Osteoblast (primary cell): ENCODE measurements around the gene ZNF140. TPM values are rescaled to one million over a fixed set of nuclear protein-coding genes. Genes with fewer than 3 reads are reported as not detected.

Source experiments
- DNase-seq: peaks from one replicate; pipeline ENCODE4 v3.0.0; 2011; ENCODE audit warnings: low spot score, mixed read lengths; ENCODE audit not compliant: insufficient read length; ENCODE audit errors: missing footprints
- H2AFZ ChIP-seq: 2 replicates; pipeline ENCODE4 v1.6.0; 2011; ENCODE audit warnings: mild to moderate bottlenecking, low read length
- H3K27ac ChIP-seq: 2 replicates; pipeline ENCODE4 v1.5.1; 2011; ENCODE audit warnings: mild to moderate bottlenecking, low read depth, low read length, moderate library complexity
- H3K27me3 ChIP-seq: 2 replicates; pipeline ENCODE4 v1.6.0; 2012; ENCODE audit warnings: mild to moderate bottlenecking, control low read depth, inconsistent platforms, low read length, moderate library complexity; ENCODE audit not compliant: insufficient read depth
- H3K36me3 ChIP-seq: 2 replicates; pipeline ENCODE4 v1.5.1; 2011; ENCODE audit warnings: mild to moderate bottlenecking, low read length, control low read depth, moderate library complexity; ENCODE audit not compliant: insufficient read depth
- H3K4me1 ChIP-seq: 2 replicates; pipeline ENCODE4 v1.5.1; 2011; ENCODE audit warnings: mild to moderate bottlenecking, low read length, control low read depth, moderate library complexity; ENCODE audit not compliant: insufficient read depth
- H3K4me2 ChIP-seq: 2 replicates; pipeline ENCODE4 v1.6.0; 2011; ENCODE audit warnings: mild to moderate bottlenecking, low read length; ENCODE audit not compliant: insufficient read depth
- H3K4me3 ChIP-seq: fragments of 200-600 bp; sonication (generic); 3 replicates; pipeline ENCODE4 v1.5.1; 2012; ENCODE audit warnings: mild to moderate bottlenecking, low read length, inconsistent platforms; ENCODE audit not compliant: insufficient read depth
- H3K79me2 ChIP-seq: 2 replicates; pipeline ENCODE4 v1.6.0; 2012; ENCODE audit warnings: mild to moderate bottlenecking, low read length, control low read depth, inconsistent platforms; ENCODE audit not compliant: insufficient read depth
- H3K9me3 ChIP-seq: 2 replicates; pipeline ENCODE4 v1.5.1; 2011; ENCODE audit warnings: low read depth, low read length, control low read depth
- H4K20me1 ChIP-seq: 2 replicates; pipeline ENCODE4 v1.6.0; 2012; ENCODE audit warnings: mild to moderate bottlenecking, low read length, control low read depth; ENCODE audit not compliant: insufficient read depth
- total RNA-seq: library from RNA; depleted of rRNA; stranded (reverse); fragments of >200 nt; gene quantifications from 2 replicates; pipeline ENCODE4 v1.2.3, GENCODE V29; 2012
- TF ChIP-seq, protein P1 (sequence below): IDR thresholded peaks from 2 replicates; pipeline ENCODE4 v1.5.1; 2011; ENCODE audit warnings: mild to moderate bottlenecking, low read depth, low read length, moderate library complexity; ENCODE audit errors: extremely low read depth

ZNF140 gene
- total RNA-seq, 1 donor, result 21.0 TPM

GRCh38 chr12:133108150-133108549, 27.4 kb downstream of the ZNF140 start:
- H3K4me2 ChIP-seq, result no peak overlapping the region
- no peak overlapping the region for H3K27ac ChIP-seq
- peaks cover 54% of the 10 kb centered on the region for H3K9me3 ChIP-seq
- H3K27me3 ChIP-seq, result no peaks in the 10 kb centered on the region
- no peak overlapping the region for H3K4me3 ChIP-seq
- H3K79me2 ChIP-seq, result no peaks in the 10 kb centered on the region
- no peak overlapping the region for H2AFZ ChIP-seq
- TF ChIP-seq, protein P1, sequence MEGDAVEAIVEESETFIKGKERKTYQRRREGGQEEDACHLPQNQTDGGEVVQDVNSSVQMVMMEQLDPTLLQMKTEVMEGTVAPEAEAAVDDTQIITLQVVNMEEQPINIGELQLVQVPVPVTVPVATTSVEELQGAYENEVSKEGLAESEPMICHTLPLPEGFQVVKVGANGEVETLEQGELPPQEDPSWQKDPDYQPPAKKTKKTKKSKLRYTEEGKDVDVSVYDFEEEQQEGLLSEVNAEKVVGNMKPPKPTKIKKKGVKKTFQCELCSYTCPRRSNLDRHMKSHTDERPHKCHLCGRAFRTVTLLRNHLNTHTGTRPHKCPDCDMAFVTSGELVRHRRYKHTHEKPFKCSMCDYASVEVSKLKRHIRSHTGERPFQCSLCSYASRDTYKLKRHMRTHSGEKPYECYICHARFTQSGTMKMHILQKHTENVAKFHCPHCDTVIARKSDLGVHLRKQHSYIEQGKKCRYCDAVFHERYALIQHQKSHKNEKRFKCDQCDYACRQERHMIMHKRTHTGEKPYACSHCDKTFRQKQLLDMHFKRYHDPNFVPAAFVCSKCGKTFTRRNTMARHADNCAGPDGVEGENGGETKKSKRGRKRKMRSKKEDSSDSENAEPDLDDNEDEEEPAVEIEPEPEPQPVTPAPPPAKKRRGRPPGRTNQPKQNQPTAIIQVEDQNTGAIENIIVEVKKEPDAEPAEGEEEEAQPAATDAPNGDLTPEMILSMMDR, result no peak
- H3K36me3 ChIP-seq, result peaks cover 32% of the 10 kb centered on the region
- H3K4me1 ChIP-seq, result no peaks in the 10 kb centered on the region
- DNase-seq, result no peak
- H4K20me1 ChIP-seq, result no peaks in the 10 kb centered on the region

DNA sequence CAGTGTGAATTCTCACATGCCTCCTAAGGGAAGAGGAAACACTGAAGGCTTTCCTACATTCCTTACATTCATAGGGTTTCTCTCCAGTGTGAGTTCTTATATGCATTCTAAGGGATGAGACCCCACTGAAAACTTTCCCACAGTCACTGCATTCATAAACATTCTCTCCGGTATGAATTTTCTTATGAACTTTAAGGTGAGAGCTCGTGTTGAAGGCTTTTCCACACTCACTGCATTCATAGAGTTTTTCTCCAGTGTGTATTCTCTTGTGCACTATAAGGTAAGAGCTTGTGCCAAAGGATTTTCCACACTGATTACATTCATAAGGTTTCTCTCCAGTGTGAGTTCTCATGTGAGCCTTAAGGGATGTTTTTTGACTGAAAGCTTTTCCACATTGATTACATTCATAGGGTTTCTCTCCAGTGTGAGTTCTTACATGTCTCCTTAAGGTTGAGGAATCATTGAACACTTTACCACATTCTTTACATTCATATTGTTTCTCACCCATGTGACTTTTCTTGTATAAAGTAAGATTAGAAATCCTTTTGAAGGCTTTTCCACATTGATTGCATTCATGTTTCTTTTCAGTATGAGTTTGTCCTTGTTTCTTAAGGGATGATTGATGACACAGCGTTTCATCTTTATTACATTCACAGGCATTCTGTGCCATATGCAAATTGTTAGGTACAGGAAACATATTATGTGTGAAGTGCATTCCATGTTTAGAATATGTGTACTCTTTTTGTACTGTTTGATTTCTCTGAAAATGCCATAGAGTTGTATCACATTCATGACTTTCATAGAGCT, 39.9 kb downstream of the ZNF140 start:
- H3K9me3 ChIP-seq, result peaks cover 35% of the 10 kb centered on the region
- no peak overlapping the region for H2AFZ ChIP-seq
- TF ChIP-seq, protein P1, result no peak

GRCh38 chr12:133124674-133125073, 44.0 kb downstream of the ZNF140 start:
- no peaks in the 10 kb centered on the region for H3K27me3 ChIP-seq
- peaks cover 3% of the 10 kb centered on the region for H3K79me2 ChIP-seq
- H4K20me1 ChIP-seq, result no peaks in the 10 kb centered on the region
- no peak for DNase-seq
- TF ChIP-seq, protein P1, result no peak
- no peak overlapping the region for H3K4me3 ChIP-seq
- H2AFZ ChIP-seq, result no peak overlapping the region
- no peaks in the 10 kb centered on the region for H3K4me1 ChIP-seq
- no peak overlapping the region for H3K27ac ChIP-seq
- peaks cover 10% of the 10 kb centered on the region for H3K36me3 ChIP-seq
- H3K4me2 ChIP-seq, result no peak overlapping the region
- H3K9me3 ChIP-seq, result peaks cover 24% of the 10 kb centered on the region

More for the DNA sequence above, 39.9 kb downstream of the ZNF140 start:
- no peak overlapping the region for H3K4me3 ChIP-seq
- H3K27ac ChIP-seq, result no peak overlapping the region
- H3K27me3 ChIP-seq, result no peaks in the 10 kb centered on the region
- no peak overlapping the region for H3K4me2 ChIP-seq
- peaks cover 2% of the 10 kb centered on the region for H3K79me2 ChIP-seq
- peaks cover 10% of the 10 kb centered on the region for H3K36me3 ChIP-seq
- no peaks in the 10 kb centered on the region for H3K4me1 ChIP-seq
- H4K20me1 ChIP-seq, result no peaks in the 10 kb centered on the region
- no peak for DNase-seq

GRCh38 chr12:133129368-133130037, 48.8 kb downstream of the ZNF140 start:
- TF ChIP-seq, protein P1, result no peak
- H3K27ac ChIP-seq, result peak overlapping the region; percentile 98
- no peak for DNase-seq

More at GRCh38 chr12:133129368-133130037, 48.8 kb downstream of the ZNF140 start:
- Histone ChIP-seq H3K4me2 (peak overlapping the region; percentile 94), H4K20me1 (no peaks in the 10 kb centered on the region), H3K27me3 (no peaks in the 10 kb centered on the region), H2AFZ (peak overlapping the region; percentile 97), H3K4me3 (peak overlapping the region; percentile 88), H3K79me2 (peaks cover 6% of the 10 kb centered on the region), H3K4me1 (no peaks in the 10 kb centered on the region), H3K9me3 (peaks cover 3% of the 10 kb centered on the region), H3K36me3 (peaks cover 6% of the 10 kb centered on the region)
